Esophagus (tissue), 2 donors: ENCODE data around the gene TOMM70. TPM values are rescaled to one million over a fixed set of nuclear protein-coding genes. Genes with fewer than 3 reads are reported as not detected.
"Not testable (repeated sequence)": the region's sequence is repeated elsewhere in the genome, so short reads cannot be mapped to it uniquely, and the experiment has no call there.

Experiments used
- H3K27ac ChIP-seq, 2 donors: one replicate each; pipeline ENCODE4 v1.5.1; 2013; ENCODE audit warnings: low read depth in 2 of 2, mild to moderate bottlenecking in 2 of 2, inconsistent platforms in 1 of 2, low read length in 1 of 2, moderate library complexity in 1 of 2
- H3K27me3 ChIP-seq, 2 donors: one replicate each; pipeline ENCODE4 v1.6.1; 2013; ENCODE audit warnings: low read length in 2 of 2, control low read depth in 1 of 2, mild to moderate bottlenecking in 1 of 2; ENCODE audit not compliant: insufficient read depth in 2 of 2, control insufficient read depth in 1 of 2
- H3K36me3 ChIP-seq, 2 donors: one replicate each; pipeline ENCODE4 v1.6.1; 2013; ENCODE audit warnings: low read length in 1 of 2; ENCODE audit not compliant: control insufficient read depth in 2 of 2, insufficient read depth in 2 of 2
- H3K4me1 ChIP-seq, 2 donors: one replicate each; pipeline ENCODE4 v1.6.1; 2013; ENCODE audit warnings: low read length in 1 of 2; ENCODE audit not compliant: control insufficient read depth in 2 of 2, insufficient read depth in 2 of 2
- H3K4me3 ChIP-seq, 2 donors: one replicate each; pipeline ENCODE4 v1.5.1; 2013; ENCODE audit warnings: low read length in 2 of 2, mild to moderate bottlenecking in 2 of 2, low read depth in 1 of 2, moderate library complexity in 1 of 2
- H3K9me3 ChIP-seq, 2 donors: one replicate each; pipeline ENCODE4 v1.6.1; 2013; ENCODE audit warnings: mild to moderate bottlenecking in 2 of 2, low read depth in 1 of 2, low read length in 1 of 2, moderate library complexity in 1 of 2; ENCODE audit not compliant: control insufficient read depth in 2 of 2, insufficient read depth in 1 of 2
- WGBS, 2 donors: extraction: QIAGEN DNeasy Blood & Tissue Kit; methylation state at CpG; one replicate each; pipeline ENCODE4 v1.1.7; 2013; 5-methylcytosine and 5-hydroxymethylcytosine counted together
- polyA plus RNA-seq, 2 donors: library from polyadenylated mRNA; stranded (reverse); fragments of 200-250 nt; gene quantifications; one replicate each; pipeline ENCODE4 v1.2.3, GENCODE V29; 2013
- donor health status: healthy with polysubstance abuse.
- donor health status: Bipolar disorder and iron deficiency.

The TOMM70 gene
- polyA plus RNA-seq: 10 to 100 TPM; 11.5 to 21.7 TPM

- Histone ChIP-seq H3K36me3 (no peaks in the 10 kb centered on the region), H3K4me1 (peaks cover 2 to 3% of the 10 kb centered on the region in 2 donors), H3K27me3 (no peaks in the 10 kb centered on the region), H3K27ac (peak within 1 kb of the TSS; percentile 92 to 98), H3K4me3 (peak within 1 kb of the TSS; percentile 90 to 92), H3K9me3 (no peaks in the 10 kb centered on the region)
- WGBS, 2 donors: 0% methylated on average over 58 to 64 of the region's 64 CpGs
Observed at GRCh38 chr3:100400780-100401673, at the start of gene TOMM70, which contains the start of gene LNP1. Gene TOMM70, minus strand, starts transcription at chr3:100401089. Its CDS starts 140 bp downstream, at chr3:100400949. Gene LNP1, plus strand, starts transcription at chr3:100401539. Its CDS starts 28,191 bp downstream, at chr3:100429730.

DNA sequence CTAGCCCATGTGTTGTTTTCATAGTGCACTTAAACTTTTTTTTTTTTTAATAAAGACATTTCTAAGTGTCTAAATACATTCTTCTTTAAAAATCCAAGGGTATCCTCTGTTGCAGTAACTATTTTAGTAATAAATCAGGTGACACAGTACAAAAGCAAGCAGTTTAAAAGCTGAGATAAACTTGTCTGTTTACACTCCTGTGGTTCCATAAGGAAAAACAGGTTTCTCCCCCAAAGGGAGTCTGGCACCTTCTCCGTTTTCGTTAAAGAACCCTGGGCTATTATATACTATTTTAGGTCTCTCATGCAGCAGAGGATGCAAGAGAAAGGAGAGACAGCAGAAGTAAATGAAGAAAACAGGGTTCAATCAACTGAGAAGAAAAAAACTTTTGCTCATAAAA is 48.3 kb upstream of the TOMM70 start:
- Histone ChIP-seq H3K27me3 (no peaks in the 10 kb centered on the region), H3K9me3 (no peaks in the 10 kb centered on the region), H3K4me3 (no peak overlapping the region), H3K36me3 (no peaks in the 10 kb centered on the region), H3K4me1 (no peaks in the 10 kb centered on the region), H3K27ac (no peak overlapping the region)
- whole genome bisulfite sequencing, 2 donors: 40 to 48% methylated on average over 2 of the region's 2 CpGs

- H3K4me3 ChIP-seq: no peak overlapping the region
- no peaks in the 10 kb centered on the region for H3K36me3 ChIP-seq
- no peaks in the 10 kb centered on the region for H3K4me1 ChIP-seq
- no peak overlapping the region for H3K27ac ChIP-seq
- WGBS, 2 donors: 79 to 89% methylated on average over 1 of the region's 1 CpG
- H3K9me3 ChIP-seq: no peaks in the 10 kb centered on the region
- no peaks in the 10 kb centered on the region for H3K27me3 ChIP-seq
Observed at GRCh38 chr3:100448079-100448478, 47.2 kb upstream of the TOMM70 start.

DNA sequence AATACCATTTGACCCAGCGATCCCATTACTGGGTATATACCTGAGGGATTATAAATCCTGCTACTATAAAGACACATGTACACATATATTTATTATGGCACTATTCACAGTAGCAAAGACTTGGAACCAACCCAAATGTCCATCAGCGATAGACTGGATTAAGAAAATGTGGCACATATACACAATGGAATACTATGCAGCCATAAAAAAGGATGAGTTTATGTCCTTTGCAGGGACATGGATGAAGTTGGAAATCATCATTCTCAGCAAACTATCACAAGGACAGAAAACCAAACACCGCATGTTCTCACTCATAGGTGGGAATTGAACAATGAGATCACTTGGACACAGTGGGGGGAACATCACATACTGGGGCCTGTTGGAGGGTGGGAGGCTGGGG is 46.2 kb upstream of the TOMM70 start:
- H3K36me3 ChIP-seq, H3K27ac ChIP-seq, H3K27me3 ChIP-seq, H3K9me3 ChIP-seq, H3K4me1 ChIP-seq, H3K4me3 ChIP-seq: not testable (repeated sequence)
- WGBS, 2 donors: 97% methylated on average over 3 of the region's 3 CpGs

GRCh38 chr3:100443690-100444089 is 42.8 kb upstream of the TOMM70 start:
- H3K36me3 ChIP-seq: no peaks in the 10 kb centered on the region
- no peak overlapping the region for H3K4me3 ChIP-seq
- H3K27me3 ChIP-seq: no peaks in the 10 kb centered on the region

GRCh38 chr3:100440895-100441294 is 40.0 kb upstream of the TOMM70 start:
- no peaks in the 10 kb centered on the region for H3K27me3 ChIP-seq
- no peaks in the 10 kb centered on the region for H3K4me1 ChIP-seq
- H3K27ac ChIP-seq: no peak overlapping the region
- H3K4me3 ChIP-seq: no peak overlapping the region
- no peaks in the 10 kb centered on the region for H3K36me3 ChIP-seq
- WGBS, 2 donors: 70 to 87% methylated on average over 3 of the region's 3 CpGs
- no peaks in the 10 kb centered on the region for H3K9me3 ChIP-seq

More at GRCh38 chr3:100443690-100444089, 42.8 kb upstream of the TOMM70 start:
- no peak overlapping the region for H3K27ac ChIP-seq
- no peaks in the 10 kb centered on the region for H3K9me3 ChIP-seq
- no peaks in the 10 kb centered on the region for H3K4me1 ChIP-seq

DNA sequence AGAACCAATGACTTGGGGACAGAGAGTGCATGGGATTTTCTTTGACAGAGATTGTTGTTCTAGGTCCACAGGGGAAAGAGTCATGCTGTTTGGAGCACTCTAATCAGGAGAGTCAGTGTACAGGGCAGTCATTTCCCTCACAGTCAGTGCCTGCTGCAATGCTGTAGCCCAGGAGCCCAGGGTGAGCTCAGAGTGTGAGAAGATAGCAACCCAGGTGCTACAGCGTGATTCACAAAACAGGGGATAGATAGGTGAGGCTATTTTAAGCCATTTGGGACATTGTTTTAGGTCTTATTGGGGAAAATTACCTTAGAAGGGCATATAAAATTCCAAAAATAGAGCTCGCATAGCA is 37.7 kb upstream of the TOMM70 start:
- H3K27ac ChIP-seq: no peak overlapping the region
- no peaks in the 10 kb centered on the region for H3K36me3 ChIP-seq
- no peak overlapping the region for H3K4me3 ChIP-seq
- no peaks in the 10 kb centered on the region for H3K4me1 ChIP-seq
- whole genome bisulfite sequencing, 2 donors: 92 to 97% methylated on average over 2 of the region's 2 CpGs
- H3K27me3 ChIP-seq: no peaks in the 10 kb centered on the region
- no peaks in the 10 kb centered on the region for H3K9me3 ChIP-seq

DNA sequence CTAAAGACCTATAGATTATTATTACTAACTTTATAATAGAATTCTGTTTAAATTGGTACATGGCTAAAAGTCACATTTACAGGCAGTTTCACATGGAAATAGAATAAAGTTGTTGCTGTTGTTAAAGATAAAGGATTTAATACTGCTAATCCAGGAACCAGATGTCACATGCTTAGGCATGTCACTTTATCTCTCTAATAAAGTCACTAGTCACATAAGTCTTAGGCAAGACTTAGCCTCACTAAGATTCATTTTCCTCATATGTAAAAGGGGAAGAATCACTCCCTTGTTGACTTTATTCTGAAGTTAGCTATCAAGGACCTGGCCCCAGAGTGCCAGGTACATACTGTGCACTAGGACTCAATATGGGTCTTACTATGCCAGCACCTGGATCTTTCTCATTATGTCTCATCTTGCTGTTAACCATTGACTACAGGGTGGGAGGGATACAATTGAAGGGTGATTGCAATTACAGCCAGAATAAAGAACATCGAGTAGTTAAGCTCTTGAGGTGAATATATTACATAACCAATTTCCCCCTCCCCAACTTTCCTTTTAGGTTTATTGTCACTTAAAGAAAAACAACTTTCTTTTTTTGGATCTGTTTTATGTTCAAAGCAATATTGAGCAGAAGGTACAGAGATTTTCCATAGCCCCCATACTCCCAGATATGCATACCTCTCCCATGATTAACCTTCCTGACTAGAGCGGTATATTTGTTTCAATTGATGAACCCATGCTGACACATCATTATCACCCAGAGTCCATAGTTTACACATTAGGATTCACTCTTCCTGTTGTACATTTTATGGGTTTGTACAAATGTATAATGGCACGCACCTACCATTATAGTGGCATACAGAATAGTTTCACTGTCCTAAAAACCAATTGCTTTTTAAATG is 37.1 kb upstream of the TOMM70 start:
- WGBS, 2 donors: 82 to 88% methylated on average over 3 of the region's 3 CpGs
- no peak overlapping the region for H3K27ac ChIP-seq

DNA sequence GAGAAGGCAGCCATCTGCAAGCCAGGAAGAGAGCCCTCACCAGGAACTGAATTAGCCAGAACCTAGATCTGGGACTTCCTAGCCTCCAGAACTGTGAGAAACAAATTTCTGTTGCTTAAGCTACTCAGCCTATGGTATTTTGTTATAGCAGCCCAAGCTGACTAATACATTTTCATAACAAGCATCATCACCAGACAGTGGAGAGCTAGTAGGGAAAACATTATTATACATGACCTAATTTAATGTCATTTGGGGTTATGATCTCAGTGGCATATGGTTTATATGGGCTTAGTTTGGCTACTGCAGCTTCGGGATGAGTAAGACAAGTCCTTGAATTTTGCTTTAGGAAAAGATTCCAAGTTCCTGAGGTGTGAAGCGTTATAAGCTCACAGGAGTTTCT is 36.1 kb upstream of the TOMM70 start:
- H3K27ac ChIP-seq: no peak overlapping the region
- no peaks in the 10 kb centered on the region for H3K9me3 ChIP-seq
- H3K4me3 ChIP-seq: no peak overlapping the region
- no peaks in the 10 kb centered on the region for H3K27me3 ChIP-seq
- WGBS, 2 donors: 91 to 94% methylated on average over 2 of the region's 2 CpGs
- H3K36me3 ChIP-seq: no peaks in the 10 kb centered on the region
- no peaks in the 10 kb centered on the region for H3K4me1 ChIP-seq

More for the DNA sequence above, 37.1 kb upstream of the TOMM70 start:
- H3K4me1 ChIP-seq: no peaks in the 10 kb centered on the region
- no peaks in the 10 kb centered on the region for H3K9me3 ChIP-seq
- H3K4me3 ChIP-seq: no peak overlapping the region
- H3K36me3 ChIP-seq: no peaks in the 10 kb centered on the region
- H3K27me3 ChIP-seq: no peaks in the 10 kb centered on the region
